ENCODE measurements around the gene PTH2. TPM values are rescaled to one million over a fixed set of nuclear protein-coding genes. Genes with fewer than 3 reads are reported as not detected.

The PTH2 gene
- total RNA-seq, 1 experiment from 2014 or later, result not detected

GRCh38 chr19:49409441-49410029 is 13.7 kb downstream of the PTH2 start:
- no peak for DNase-seq (ENCODE audit: low spot score)

GRCh38 chr19:49408816-49409440 is 14.3 kb downstream of the PTH2 start:
- no peak for DNase-seq (ENCODE audit: low spot score)

GRCh38 chr19:49407482-49408015 is 15.7 kb downstream of the PTH2 start:
- no peak for DNase-seq (ENCODE audit: low spot score)

GRCh38 chr19:49407079-49407478 is 16.2 kb downstream of the PTH2 start:
- no peak for DNase-seq (ENCODE audit: low spot score)

- no peak for DNase-seq (ENCODE audit: low spot score)
Observed at GRCh38 chr19:49403404-49404187, 19.6 kb downstream of the PTH2 start.

GRCh38 chr19:49400029-49400428 is 23.2 kb downstream of the PTH2 start:
- DNase-seq (ENCODE audit: low spot score), result no peak

GRCh38 chr19:49398931-49399330 is 24.3 kb downstream of the PTH2 start:
- no peak for DNase-seq (ENCODE audit: low spot score)

GRCh38 chr19:49398001-49398615 is 25.1 kb downstream of the PTH2 start:
- DNase-seq (ENCODE audit: low spot score), result no peak

- no peak for DNase-seq (ENCODE audit: low spot score)
Observed at GRCh38 chr19:49396738-49397505, 26.3 kb downstream of the PTH2 start.

- DNase-seq (ENCODE audit: low spot score), result no peak
Observed at GRCh38 chr19:49395581-49396407, 27.4 kb downstream of the PTH2 start.

GRCh38 chr19:49393881-49394280 is 29.4 kb downstream of the PTH2 start:
- no peak for DNase-seq (ENCODE audit: low spot score)

- peak; percentile 80 for DNase-seq (ENCODE audit: low spot score)
Observed at GRCh38 chr19:49391581-49392399, 31.5 kb downstream of the PTH2 start.

- DNase-seq (ENCODE audit: low spot score), result no peak
Observed at GRCh38 chr19:49390929-49391359, 32.3 kb downstream of the PTH2 start.

- no peak for DNase-seq (ENCODE audit: low spot score)
Observed at GRCh38 chr19:49390131-49390928, 32.9 kb downstream of the PTH2 start.

- no peak for DNase-seq (ENCODE audit: low spot score)
Observed at GRCh38 chr19:49389406-49389805, 33.8 kb downstream of the PTH2 start.

- DNase-seq (ENCODE audit: low spot score), result no peak
Observed at GRCh38 chr19:49387936-49388372, 35.3 kb downstream of the PTH2 start, which contains the start of gene KASH5. TSS of gene KASH5 (plus strand) at chr19:49388249. CDS start at chr19:49390884, 2,635 bp downstream.

GRCh38 chr19:49383599-49383998 is 39.6 kb downstream of the PTH2 start:
- no peak for DNase-seq (ENCODE audit: low spot score)

- no peak for DNase-seq (ENCODE audit: low spot score)
Observed at GRCh38 chr19:49382639-49383038, 40.6 kb downstream of the PTH2 start.

- no peak for DNase-seq (ENCODE audit: low spot score)
Observed at GRCh38 chr19:49380391-49380790, 42.9 kb downstream of the PTH2 start.

Data from H4 (cell line).